HG03135 (cell line): ENCODE data around the gene NMBR.
"Not testable (repeated sequence)": the region's sequence is repeated elsewhere in the genome, so short reads cannot be mapped to it uniquely, and the experiment has no call there.

Experiments
- ATAC-seq: cut with Tn5 transposase; IDR thresholded peaks from one replicate; pipeline ENCODE4 v1.9.1; 2021; ENCODE audit warnings: mild to moderate bottlenecking, moderate library complexity; ENCODE audit not compliant: unreplicated experiment

The NMBR gene

GRCh38 chr6:142155895-142156757 is 9.2 kb upstream of the NMBR start:
- peak; percentile 57 for ATAC-seq

GRCh38 chr6:142155091-142155490 is 8.2 kb upstream of the NMBR start:
- ATAC-seq = no peak

GRCh38 chr6:142154336-142154735 is 7.4 kb upstream of the NMBR start:
- ATAC-seq = no peak

GRCh38 chr6:142153196-142153595 is 6.3 kb upstream of the NMBR start:
- ATAC-seq = no peak

- ATAC-seq = no peak
Measured at GRCh38 chr6:142152746-142153145, 5.8 kb upstream of the NMBR start.

GRCh38 chr6:142141531-142141930 is 5.4 kb downstream of the NMBR start:
- not testable (repeated sequence) for ATAC-seq

- no peak for ATAC-seq
Measured at GRCh38 chr6:142138876-142139275, 8.0 kb downstream of the NMBR start.

- ATAC-seq = no peak
Measured at GRCh38 chr6:142132625-142133024, 14.3 kb downstream of the NMBR start, which contains the start of gene GJE1. GJE1 (plus strand) TSS chr6:142132925; CDS start chr6:142133159, 234 bp downstream.

GRCh38 chr6:142130814-142131213 is 16.1 kb downstream of the NMBR start:
- ATAC-seq = no peak

- no peak for ATAC-seq
Measured at GRCh38 chr6:142121342-142121741, 25.6 kb downstream of the NMBR start.

GRCh38 chr6:142118925-142119324 is 28.0 kb downstream of the NMBR start:
- no peak for ATAC-seq

- ATAC-seq = no peak
Measured at GRCh38 chr6:142118328-142118727, 28.6 kb downstream of the NMBR start.

GRCh38 chr6:142117366-142117765 is 29.6 kb downstream of the NMBR start:
- no peak for ATAC-seq

GRCh38 chr6:142112451-142113061 is 34.4 kb downstream of the NMBR start:
- peak; percentile 55 for ATAC-seq

- ATAC-seq = not testable (repeated sequence)
Measured at GRCh38 chr6:142110820-142111219, 36.1 kb downstream of the NMBR start.

- not testable (repeated sequence) for ATAC-seq
Measured at GRCh38 chr6:142104820-142105219, 42.1 kb downstream of the NMBR start.

GRCh38 chr6:142088858-142089216 is 58.1 kb downstream of the NMBR start:
- ATAC-seq = no peak

GRCh38 chr6:142087950-142088857 is 58.7 kb downstream of the NMBR start:
- ATAC-seq = no peak

- no peak for ATAC-seq
Measured at GRCh38 chr6:142079130-142079529, 67.8 kb downstream of the NMBR start.

GRCh38 chr6:142075516-142076101 is 71.3 kb downstream of the NMBR start:
- ATAC-seq = no peak

GRCh38 chr6:142074516-142074915 is 72.4 kb downstream of the NMBR start:
- no peak for ATAC-seq
